ENCODE measurements around the gene TRPM4.
"Not testable (repeated sequence)": the region's sequence is repeated elsewhere in the genome, so short reads cannot be mapped to it uniquely, and the experiment has no call there.

TRPM4 gene

GRCh38 chr19:49161987-49162386 is 4.4 kb downstream of the TRPM4 start:
- DNase-seq (ENCODE audit: low read depth): no peak
- TF ChIP-seq CTCF (conservative IDR thresholded peaks at IDR 0.05; ENCODE audit: low read length): no peak
- no peak overlapping the region for H3K4me3 ChIP-seq (ENCODE audit: low read length)

GRCh38 chr19:49165111-49165750 is 7.6 kb downstream of the TRPM4 start:
- DNase-seq (ENCODE audit: low read depth): no peak
- H3K4me3 ChIP-seq (ENCODE audit: low read length): no peak overlapping the region
- TF ChIP-seq CTCF (conservative IDR thresholded peaks at IDR 0.05; ENCODE audit: low read length): no peak

- H3K4me3 ChIP-seq (ENCODE audit: low read length): no peak overlapping the region
- TF ChIP-seq CTCF (conservative IDR thresholded peaks at IDR 0.05; ENCODE audit: low read length): no peak
- no peak for DNase-seq (ENCODE audit: low read depth)
These were observed 8.3 kb downstream of the TRPM4 start for GRCh38 chr19:49165865-49166301.

GRCh38 chr19:49167857-49168409 is 10.3 kb downstream of the TRPM4 start:
- no peak overlapping the region for H3K4me3 ChIP-seq (ENCODE audit: low read length)
- no peak for DNase-seq (ENCODE audit: low read depth)
- no peak for TF ChIP-seq CTCF (conservative IDR thresholded peaks at IDR 0.05; ENCODE audit: low read length)

- DNase-seq (ENCODE audit: low read depth): no peak
- TF ChIP-seq CTCF (conservative IDR thresholded peaks at IDR 0.05; ENCODE audit: low read length): no peak
- H3K4me3 ChIP-seq (ENCODE audit: low read length): no peak overlapping the region
These were observed 10.8 kb downstream of the TRPM4 start for GRCh38 chr19:49168421-49168820.

GRCh38 chr19:49173198-49173597 is 15.6 kb downstream of the TRPM4 start:
- no peak overlapping the region for H3K4me3 ChIP-seq (ENCODE audit: low read length)
- no peak for TF ChIP-seq CTCF (conservative IDR thresholded peaks at IDR 0.05; ENCODE audit: low read length)
- DNase-seq (ENCODE audit: low read depth): no peak

- TF ChIP-seq CTCF (conservative IDR thresholded peaks at IDR 0.05; ENCODE audit: low read length): no peak
- no peak for DNase-seq (ENCODE audit: low read depth)
- no peak overlapping the region for H3K4me3 ChIP-seq (ENCODE audit: low read length)
These were observed 23.1 kb downstream of the TRPM4 start for GRCh38 chr19:49180659-49181058.

GRCh38 chr19:49182010-49182847 is 24.6 kb downstream of the TRPM4 start:
- not testable (repeated sequence) for DNase-seq (ENCODE audit: low read depth)

More at GRCh38 chr19:49182010-49182847, 24.6 kb downstream of the TRPM4 start:
- H3K4me3 ChIP-seq (ENCODE audit: low read length): not testable (repeated sequence)
